NCI-H1417 treated with DMSO at 0.1 percent for 48 hours (cell line): ENCODE data around the gene NCOA1.
"Not testable (repeated sequence)": the region's sequence is repeated elsewhere in the genome, so short reads cannot be mapped to it uniquely, and the experiment has no call there.

Source experiments
- DNase-seq: peaks from one replicate; lab custom pipeline; 2025; lab: John Stamatoyannopoulos, UW

NCOA1 gene

GRCh38 chr2:24477229-24477628 is 13.8 kb upstream of the NCOA1 start:
- DNase-seq = no peak

- DNase-seq = no peak
Measured at GRCh38 chr2:24478243-24478642, 12.8 kb upstream of the NCOA1 start.

- DNase-seq = no peak
Measured at GRCh38 chr2:24480245-24480644, 10.8 kb upstream of the NCOA1 start.

DNA sequence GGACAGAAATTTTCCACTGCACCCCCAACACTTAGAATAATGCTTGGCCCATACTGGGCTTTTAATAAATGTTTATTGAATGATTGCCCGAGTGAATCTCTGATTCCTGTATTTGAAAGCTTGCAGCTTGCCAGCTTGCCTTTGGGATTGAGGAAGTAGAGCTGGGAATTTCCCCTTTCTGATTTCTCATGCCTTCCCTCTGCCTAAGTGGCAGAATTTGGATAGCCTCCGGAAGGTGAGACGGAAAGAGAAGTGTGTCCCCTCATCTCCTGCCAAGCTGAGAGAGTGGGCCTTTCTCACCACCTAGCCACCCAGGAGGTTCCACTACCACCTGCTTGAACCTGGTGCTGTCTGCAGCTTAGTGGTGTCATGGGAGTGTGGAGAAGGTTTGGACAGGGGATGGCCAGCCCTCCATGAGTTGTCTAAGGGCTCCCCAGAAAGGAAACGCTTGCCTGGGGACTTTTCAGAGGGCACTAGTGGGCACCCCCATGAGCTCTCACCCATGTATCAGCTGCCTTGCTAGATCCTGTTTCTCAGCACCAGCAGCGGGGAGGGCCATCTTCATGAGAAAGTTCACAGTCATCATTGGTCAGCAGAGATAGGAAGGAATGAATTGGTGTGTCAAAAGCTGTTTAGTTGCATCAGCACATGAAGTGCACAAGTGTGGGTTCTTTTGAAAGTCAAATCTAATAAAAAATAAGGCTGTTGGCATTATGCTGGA is 8.6 kb upstream of the NCOA1 start:
- no peak for DNase-seq

- no peak for DNase-seq
Measured at GRCh38 chr2:24482972-24483300, 8.1 kb upstream of the NCOA1 start.

- not testable (repeated sequence) for DNase-seq
Measured at GRCh38 chr2:24484677-24485076, 6.4 kb upstream of the NCOA1 start.

DNA sequence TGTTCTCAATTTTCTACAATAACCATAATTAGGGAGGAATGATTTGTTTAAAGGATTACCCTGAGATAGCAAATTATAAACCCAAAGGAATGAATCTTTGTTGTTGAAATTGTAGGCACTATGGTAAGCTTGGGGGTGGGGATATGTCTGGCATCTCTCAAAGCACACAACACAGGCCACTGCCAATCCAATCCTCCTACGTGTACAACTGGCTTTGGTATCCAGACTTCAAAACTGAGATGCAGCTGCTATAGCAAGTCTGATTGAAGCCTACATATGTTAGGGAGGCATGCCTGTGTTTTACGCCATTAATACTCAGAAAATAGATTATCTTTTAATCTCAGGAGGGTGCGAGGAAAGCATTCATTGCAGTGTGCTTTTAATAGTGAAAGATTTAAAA is 5.9 kb upstream of the NCOA1 start:
- DNase-seq = no peak

GRCh38 chr2:24486636-24487205 is 4.3 kb upstream of the NCOA1 start:
- no peak for DNase-seq

GRCh38 chr2:24489465-24490180 is 1.4 kb upstream of the NCOA1 start:
- DNase-seq = no peak

GRCh38 chr2:24490181-24490689 is 819 bp upstream of the NCOA1 start:
- DNase-seq = no peak

GRCh38 chr2:24491542-24492420 is 727 bp downstream of the NCOA1 start:
- DNase-seq = peak; percentile 58

DNA sequence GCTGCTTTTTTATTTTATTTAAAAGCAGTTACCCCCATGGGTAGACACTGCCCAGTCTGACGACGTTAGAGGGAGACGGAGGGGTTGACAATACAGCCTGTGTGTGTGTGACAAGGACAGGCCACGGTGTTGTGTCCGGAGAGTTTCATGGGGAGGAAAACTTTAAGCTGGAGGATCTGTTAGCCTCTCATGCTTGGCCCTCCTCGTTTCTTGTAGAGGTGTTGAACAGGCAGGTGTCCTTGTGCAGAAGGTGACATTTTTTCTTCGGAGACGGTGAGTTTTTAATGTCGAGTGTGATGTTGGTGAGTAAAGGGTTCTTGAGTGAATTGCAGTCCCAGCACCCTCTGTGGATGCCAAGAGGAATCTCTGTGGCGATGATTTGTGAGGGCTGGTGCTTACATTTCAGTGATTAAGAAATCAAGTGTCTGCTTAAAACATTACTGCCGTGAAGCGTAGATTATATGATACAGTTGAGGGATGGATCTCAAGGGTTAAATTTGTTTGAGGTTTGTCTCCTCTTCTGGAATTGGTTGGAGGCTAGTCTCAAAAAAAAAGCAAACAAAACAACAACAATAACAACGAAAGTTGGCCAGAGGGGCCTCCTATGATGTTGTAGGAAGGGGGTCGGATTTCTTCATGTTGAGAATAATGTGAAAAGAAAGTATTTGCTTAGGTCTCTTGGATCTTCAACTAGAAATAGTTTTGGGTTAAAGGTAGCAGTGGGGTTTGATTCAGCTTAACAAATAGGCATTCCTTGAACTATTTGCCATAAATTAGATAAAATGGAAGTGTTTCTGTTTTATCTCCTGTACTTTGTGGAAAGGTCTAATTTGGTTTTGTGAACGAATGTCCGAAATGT is 1.6 kb downstream of the NCOA1 start:
- DNase-seq = peak; percentile 21

- DNase-seq = no peak
Measured at GRCh38 chr2:24493713-24494112, 2.7 kb downstream of the NCOA1 start.

DNA sequence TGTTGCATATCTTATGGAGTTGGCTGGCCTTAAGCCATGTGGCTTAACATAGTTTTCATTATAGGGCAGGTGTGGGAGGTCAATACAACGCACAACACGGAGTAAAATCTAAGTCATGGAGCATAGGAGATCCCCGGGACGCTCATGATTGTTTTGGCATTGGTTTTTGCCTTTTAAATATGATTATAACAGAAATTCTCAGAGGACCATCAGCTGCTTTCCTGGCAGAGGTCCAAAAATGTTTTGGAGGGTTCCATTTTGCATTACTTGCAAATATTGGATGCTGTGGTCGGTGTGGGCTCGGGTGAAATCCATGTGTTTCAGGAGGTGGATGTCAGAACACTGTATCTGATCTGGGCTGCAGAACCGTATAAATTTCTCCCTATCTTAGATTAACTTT is 3.4 kb downstream of the NCOA1 start:
- no peak for DNase-seq

DNA sequence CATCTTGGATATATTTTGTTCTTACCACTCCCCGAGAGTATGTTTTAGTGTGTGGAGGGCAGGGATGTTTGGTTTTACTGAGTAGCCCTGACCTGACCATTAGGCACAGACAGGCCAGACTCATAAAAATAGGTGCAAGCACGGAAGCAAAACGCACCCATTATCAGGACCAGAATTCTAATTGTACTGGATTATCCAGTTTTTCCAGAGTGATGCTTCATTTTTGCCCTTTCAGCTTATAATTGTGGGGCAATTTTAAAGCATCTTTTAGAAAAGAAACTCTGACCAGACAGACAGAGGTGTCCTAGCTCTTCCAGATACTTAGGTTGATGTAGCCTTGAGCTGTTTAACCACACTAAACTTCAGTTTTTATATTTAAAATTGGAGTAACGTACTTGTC is 4.4 kb downstream of the NCOA1 start:
- DNase-seq = no peak

DNA sequence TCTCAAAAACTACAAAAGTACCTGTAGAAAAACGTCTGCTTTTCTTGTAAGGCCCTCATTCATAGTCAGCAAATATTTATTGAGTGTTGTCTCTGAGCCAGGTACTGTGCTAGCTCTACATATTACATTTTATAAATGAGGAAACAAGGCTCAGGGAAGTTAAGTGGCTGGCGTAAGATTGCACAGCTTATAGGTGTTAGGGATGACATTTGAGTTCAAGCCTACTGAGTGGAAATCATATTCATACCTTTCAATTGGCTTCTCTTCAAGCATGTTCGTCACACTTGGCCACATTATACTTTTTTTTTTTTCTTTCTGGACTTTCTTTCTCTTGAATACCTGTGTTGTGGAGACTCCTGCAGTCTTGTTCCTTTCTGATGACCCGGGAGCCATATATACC is 5.9 kb downstream of the NCOA1 start:
- DNase-seq = no peak

DNA sequence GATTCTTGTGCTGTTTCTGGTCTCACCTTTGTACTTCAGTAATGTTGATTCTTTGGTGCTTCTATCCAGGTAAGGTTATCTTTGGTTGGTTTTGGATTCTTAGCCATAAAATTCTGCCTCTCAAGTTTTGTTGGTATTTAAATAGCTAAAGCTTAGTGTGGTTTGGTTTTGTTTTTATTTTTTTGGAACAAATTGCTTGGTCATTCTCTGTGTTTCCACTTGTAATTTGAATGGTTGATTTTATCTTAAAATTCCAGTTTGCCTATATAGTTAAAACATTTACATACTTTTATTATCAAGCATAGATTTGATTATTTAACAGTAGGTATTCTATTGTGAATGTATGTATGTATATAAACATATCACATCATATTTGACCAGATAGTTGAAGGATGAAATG is 6.6 kb downstream of the NCOA1 start:
- DNase-seq = no peak

- no peak for DNase-seq
Measured at GRCh38 chr2:24498121-24498520, 7.1 kb downstream of the NCOA1 start.

- no peak for DNase-seq
Measured at GRCh38 chr2:24501813-24502212, 10.8 kb downstream of the NCOA1 start.

DNA sequence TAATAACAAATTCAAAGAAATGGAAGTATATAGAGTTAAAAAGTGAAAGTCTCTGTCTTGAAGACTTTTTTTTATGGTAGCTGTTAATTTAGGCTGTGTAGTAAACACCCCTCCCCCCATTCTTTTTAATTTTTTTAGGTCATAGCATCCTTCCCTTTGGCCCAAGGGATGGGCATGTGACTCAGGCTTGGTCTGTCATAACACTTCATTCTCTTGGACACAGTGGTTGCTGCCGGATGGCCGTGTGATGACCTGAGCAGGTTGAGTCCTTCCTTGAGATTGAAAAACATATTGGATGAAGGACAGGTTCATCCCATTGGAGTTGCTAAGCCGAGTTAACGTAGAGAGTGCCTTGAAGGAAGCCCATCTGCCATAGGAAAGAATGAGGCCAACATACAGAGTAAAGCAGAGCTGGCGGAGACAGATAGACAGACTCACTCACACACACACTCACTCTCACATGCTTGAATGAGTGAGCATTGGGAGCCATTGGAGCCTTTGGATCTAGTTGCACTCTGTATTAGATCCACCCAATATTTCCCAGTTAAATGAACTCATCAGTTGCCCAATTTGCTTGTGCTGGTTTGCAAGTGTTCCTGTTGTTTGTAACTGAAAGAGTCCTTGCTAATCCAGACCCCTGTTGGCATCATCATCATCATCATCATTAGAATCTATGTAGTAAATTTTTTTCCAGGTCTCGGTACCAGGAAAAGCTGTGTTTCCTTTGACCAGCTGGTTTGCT is 14.7 kb downstream of the NCOA1 start:
- no peak for DNase-seq

DNA sequence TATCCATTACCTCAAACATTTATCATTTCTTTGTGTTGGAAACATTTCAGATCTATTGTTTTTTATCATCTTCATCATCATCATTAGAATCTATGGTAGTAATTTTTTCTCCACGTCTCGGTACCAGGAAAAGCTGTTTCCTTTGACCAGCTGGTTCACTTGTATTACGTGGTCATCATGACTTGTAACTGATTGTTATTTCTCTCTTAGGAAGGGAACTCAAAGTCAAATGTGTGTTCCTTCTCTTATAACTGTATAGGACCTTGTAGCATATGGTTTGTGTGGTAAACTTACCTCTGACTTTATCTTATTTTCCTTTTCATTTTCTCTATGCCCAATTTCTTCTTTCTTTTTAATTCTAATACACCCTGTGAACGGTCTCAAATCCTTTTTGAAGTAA is 16.5 kb downstream of the NCOA1 start:
- DNase-seq = no peak
